ENCODE results near the gene HSPBAP1. TPM values are rescaled to one million over a fixed set of nuclear protein-coding genes. Genes with fewer than 3 reads are reported as not detected.
A peak's percentile ranks its signal among the peaks of the same experiment; 100 is the strongest.

Gene HSPBAP1
- total RNA-seq, 1 experiment from 2014 or later = 9.8 TPM

GRCh38 chr3:122754929-122755328, 38.7 kb downstream of the HSPBAP1 start:
- no peak overlapping the region for H3K4me3 Mint-ChIP-seq
- no peak overlapping the region for H3K23ac ChIP-seq (ENCODE audit: insufficient read length, low read depth, low read length)
- no peak overlapping the region for H2AFZ ChIP-seq (ENCODE audit: low read length)
- H3T11ph ChIP-seq (ENCODE audit: low read length) = no peak overlapping the region
- no peak overlapping the region for H4K91ac ChIP-seq (ENCODE audit: insufficient read length, low read depth, low read length)
- H3K4me1 Mint-ChIP-seq = peaks cover 4 to 15% of the 10 kb centered on the region in 2 experiments
- peak; percentile 70 for DNase-seq
- H3K14ac ChIP-seq (ENCODE audit: insufficient read depth, low read length) = no peak overlapping the region
- H3K18ac ChIP-seq (ENCODE audit: insufficient read length, low read depth, low read length) = no peak overlapping the region
- no peak overlapping the region for H2AK5ac ChIP-seq (ENCODE audit: insufficient read length, low read length)
- H3K4me1 ChIP-seq (ENCODE audit: insufficient read depth, low read length) = no peaks in the 10 kb centered on the region
- no peak overlapping the region for H3K4me2 ChIP-seq (ENCODE audit: insufficient read depth, insufficient read length, low read length)
- H3K9me3 ChIP-seq (ENCODE audit: control insufficient read depth, low read depth, low read length) = no peaks in the 10 kb centered on the region
- H3K36me3 Mint-ChIP-seq (ENCODE audit: insufficient read depth in 1 of 3, low read depth in 3 of 3) = peaks cover 6 to 9% (median 8%) of the 10 kb centered on the region in 3 experiments; a peak in 6 of 7 replicates
- H3K27me3 Mint-ChIP-seq (ENCODE audit: low read depth) = no peaks in the 10 kb centered on the region
- H3K27ac ChIP-seq (ENCODE audit: insufficient read length, low read depth, low read length) = no peak overlapping the region
- TF ChIP-seq CTCF (conservative IDR thresholded peaks at IDR 0.05) = peak; percentile 91
- H3K9me3 Mint-ChIP-seq = no peaks in the 10 kb centered on the region
- no peak overlapping the region for H3K56ac ChIP-seq (ENCODE audit: insufficient read length, low read depth, low read length)
- H3K4ac ChIP-seq (ENCODE audit: low read depth, low read length) = no peak overlapping the region
- H3K27me3 ChIP-seq (ENCODE audit: insufficient read depth, low read length) = no peaks in the 10 kb centered on the region
- WGBS (ENCODE audit: extremely low coverage, insufficient read length, low lambda C conversion rate) = no CpG with 5 or more reads among the region's 5 CpGs
- no peak overlapping the region for H4K8ac ChIP-seq (replicated peaks; ENCODE audit: insufficient read length, low read depth, low read length)
- H2BK5ac ChIP-seq (ENCODE audit: insufficient read length, low read length) = no peak overlapping the region
- no peaks in the 10 kb centered on the region for H3K79me1 ChIP-seq (ENCODE audit: insufficient read depth, low read depth, low read length, poor library complexity, severe bottlenecking)
- no peaks in the 10 kb centered on the region for H3K23me2 ChIP-seq (ENCODE audit: insufficient read length, low read depth, low read length, poor library complexity, severe bottlenecking)
- no peak overlapping the region for H4K5ac ChIP-seq (ENCODE audit: insufficient read length, low read depth, low read length)
- no peak overlapping the region for H2BK15ac ChIP-seq (ENCODE audit: low read depth, low read length)
- no peak overlapping the region for H2BK12ac ChIP-seq (ENCODE audit: insufficient read length, low read depth, low read length)
- H2BK20ac ChIP-seq (ENCODE audit: low read depth, low read length, poor library complexity, severe bottlenecking) = no peak overlapping the region
- H3K79me2 ChIP-seq (ENCODE audit: insufficient read depth, low read length) = no peaks in the 10 kb centered on the region
- H2BK120ac ChIP-seq (ENCODE audit: low read depth, low read length, poor library complexity, severe bottlenecking) = no peak overlapping the region
- no peak overlapping the region for H3K27ac Mint-ChIP-seq
- H3K9ac ChIP-seq (ENCODE audit: extremely low read depth, insufficient read length, low read length) = no peak overlapping the region
- H4K20me1 ChIP-seq (ENCODE audit: control insufficient read depth, insufficient read depth, insufficient read length) = no peaks in the 10 kb centered on the region

Measured in H9 (cell line).